IMR-90 (cell line): ENCODE measurements around the gene MRPL48. TPM values are rescaled to one million over a fixed set of nuclear protein-coding genes. Genes with fewer than 3 reads are reported as not detected.

Experiments
- ATAC-seq: fragments of 200-7000 bp; cut with Tn5 transposase; 2 replicates; pipeline ENCODE4 v1.9.1; 2020; ENCODE audit warnings: low read depth, mild to moderate bottlenecking, moderate library complexity
- BruUV-seq: library from RNA; stranded (reverse); fragments of 400-500 nt; replicated peaks from 2 replicates; lab custom pipeline; 2021; lab: Mats Ljungman, UMichigan
- CTCF ChIA-PET: fragments of 300-600 bp; formaldehyde crosslinking; extraction: SDS; loops from one replicate; lab custom pipeline; 2021; ENCODE audit warnings: antibody characterized with exemption; lab: Yijun Ruan, JAX
- POLR2A ChIA-PET: fragments of 300-600 bp; sonication (Branson Sonifier 250); formaldehyde crosslinking; loops from one replicate; lab custom pipeline; 2022; ENCODE audit warnings: antibody characterized with exemption; ENCODE audit not compliant: unreplicated experiment; lab: Charles Lee
- DNase-seq: peaks from one replicate; pipeline ENCODE4 v3.0.0; 2013
- H2AFZ ChIP-seq: replicated peaks from 2 replicates; pipeline ENCODE3; 2013; ENCODE audit warnings: low read length, mild to moderate bottlenecking; ENCODE audit not compliant: poor library complexity
- H2AK5ac ChIP-seq: 2 replicates; pipeline ENCODE4 v1.6.1; 2013; ENCODE audit warnings: low read depth, low read length, inconsistent platforms
- H2AK9ac ChIP-seq: replicated peaks from 2 replicates; pipeline ENCODE3; 2013; ENCODE audit warnings: mild to moderate bottlenecking, low read depth, low read length, moderate library complexity; ENCODE audit not compliant: poor library complexity
- H2BK120ac ChIP-seq: 2 replicates; pipeline ENCODE4 v1.6.1; 2013; ENCODE audit warnings: low read depth, low read length, inconsistent platforms
- H2BK15ac ChIP-seq: 3 replicates; pipeline ENCODE4 v1.6.1; 2013; ENCODE audit warnings: low read depth, low read length, inconsistent platforms
- H2BK20ac ChIP-seq: 2 replicates; pipeline ENCODE4 v1.6.1; 2013; ENCODE audit warnings: low read depth, mild to moderate bottlenecking, inconsistent platforms, low read length, moderate library complexity
- H2BK5ac ChIP-seq: 2 replicates; pipeline ENCODE4 v1.6.1; 2013; ENCODE audit warnings: mild to moderate bottlenecking, low read depth, low read length, inconsistent platforms; ENCODE audit not compliant: poor library complexity, severe bottlenecking
- H3K14ac ChIP-seq: replicated peaks from 2 replicates; pipeline ENCODE4 v1.6.1; 2013; ENCODE audit warnings: low read depth, low read length, inconsistent platforms
- H3K18ac ChIP-seq: 2 replicates; pipeline ENCODE4 v1.6.1; 2013; ENCODE audit warnings: low read depth, low read length, control low read depth
- H3K23ac ChIP-seq: 2 replicates; pipeline ENCODE4 v1.6.1; 2013; ENCODE audit warnings: low read depth, low read length, inconsistent platforms
- H3K27ac ChIP-seq: 2 replicates; pipeline ENCODE4 v1.5.1; 2013; ENCODE audit warnings: mild to moderate bottlenecking, control low read depth, low read length; ENCODE audit not compliant: insufficient read depth
- H3K27me3 ChIP-seq: 2 replicates; pipeline ENCODE4 v1.6.1; 2013; ENCODE audit warnings: low read length; ENCODE audit not compliant: control insufficient read depth, insufficient read depth
- H3K36me3 ChIP-seq: 2 replicates; pipeline ENCODE4 v1.6.1; 2013; ENCODE audit warnings: low read length, mixed read lengths; ENCODE audit not compliant: control insufficient read depth, insufficient read depth
- H3K4ac ChIP-seq: 2 replicates; pipeline ENCODE4 v1.6.1; 2013; ENCODE audit warnings: low read depth, low read length, inconsistent platforms
- H3K4me1 ChIP-seq: 2 replicates; pipeline ENCODE4 v1.6.1; 2013; ENCODE audit warnings: low read length, mixed read lengths; ENCODE audit not compliant: control insufficient read depth, insufficient read depth
- H3K4me2 ChIP-seq: 2 replicates; pipeline ENCODE4 v1.6.1; 2013; ENCODE audit warnings: low read depth, mild to moderate bottlenecking, control low read depth, low read length, moderate library complexity
- H3K4me3 ChIP-seq: 2 replicates; pipeline ENCODE4 v1.5.1; 2013; ENCODE audit warnings: low read depth, mild to moderate bottlenecking, control low read depth, low read length, moderate library complexity; ENCODE audit not compliant: insufficient read depth
- H3K56ac ChIP-seq: 2 replicates; pipeline ENCODE4 v1.6.1; 2013; ENCODE audit warnings: low read length, inconsistent platforms; ENCODE audit not compliant: insufficient read depth; ENCODE audit errors: extremely low read depth
- H3K79me1 ChIP-seq, 2 experiments: 2 replicates each; pipeline ENCODE4 v1.6.1; 2013; ENCODE audit warnings: low read length in 2 of 2, inconsistent platforms in 1 of 2, low read depth in 1 of 2
- H3K9ac ChIP-seq: 2 replicates; pipeline ENCODE4 v1.6.1; 2013; ENCODE audit warnings: low read depth, low read length, control low read depth
- H3K9me1 ChIP-seq: 2 replicates; pipeline ENCODE4 v1.6.1; 2013; ENCODE audit warnings: low read length, inconsistent platforms; ENCODE audit not compliant: insufficient read depth
- H3K9me3 ChIP-seq: 2 replicates; pipeline ENCODE4 v1.6.1; 2013; ENCODE audit warnings: low read length; ENCODE audit not compliant: control insufficient read depth, insufficient read depth
- H4K20me1 ChIP-seq: 2 replicates; pipeline ENCODE4 v1.6.1; 2013; ENCODE audit warnings: low read length, inconsistent platforms; ENCODE audit not compliant: insufficient read depth
- H4K5ac ChIP-seq: 2 replicates; pipeline ENCODE4 v1.6.1; 2013; ENCODE audit warnings: mild to moderate bottlenecking, low read depth, low read length, control low read depth
- H4K8ac ChIP-seq, 2 experiments: 2 replicates each; pipeline ENCODE4 v1.6.1; 2013; ENCODE audit warnings: low read depth in 2 of 2, low read length in 2 of 2, control low read depth in 1 of 2, inconsistent platforms in 1 of 2
- H4K91ac ChIP-seq: 2 replicates; pipeline ENCODE4 v1.6.1; 2013; ENCODE audit warnings: low read depth, low read length, inconsistent platforms; ENCODE audit not compliant: insufficient read depth
- CEBPB ChIP-seq: IDR thresholded peaks from 2 replicates; pipeline ENCODE4 v1.6.1; 2012; ENCODE audit warnings: low read depth, low read length, improper control_type of control experiment
- MXI1 ChIP-seq: IDR thresholded peaks from 2 replicates; pipeline ENCODE4 v1.6.1; 2012; ENCODE audit warnings: low read depth, mild to moderate bottlenecking, low read length, moderate library complexity, borderline replicate concordance
- WGBS, 2 experiments: methylation state at CpG; one replicate each; pipeline versions ENCODE4 v1.1.5 to v1.1.7; 2013; ENCODE audit warnings: missing lambda C conversion rate in 2 of 2; ENCODE audit not compliant: insufficient read length in 1 of 2; ENCODE audit errors: extremely low coverage in 2 of 2; 5-methylcytosine and 5-hydroxymethylcytosine counted together
- dilution Hi-C: fragments of 300-500 bp; cut with HindIII; formaldehyde crosslinking; loops from one replicate; pipeline ENCODE4 v1.14.3; 2018; ENCODE audit warnings: low sequenced_read_pairs; ENCODE audit not compliant: unreplicated experiment
- in situ Hi-C: fragments of 300-500 bp; cut with MboI; formaldehyde crosslinking; loops from 3 replicates; pipeline ENCODE4 v1.14.3; 2019; ENCODE audit warnings: low sequenced_read_pairs, inconsistent platforms, mixed read lengths
- intact Hi-C: fragments of 100-400 bp; cut with micrococcal nuclease; formaldehyde crosslinking; loops from 2 replicates; pipeline ENCODE4 v1.10.0; 2022
- polyA plus RNA-seq, 3 experiments: library from polyadenylated mRNA; depleted of rRNA; stranded (reverse); fragments of >200 nt; gene quantifications; 2 replicates each; pipeline ENCODE4 v1.2.3, GENCODE V29; 2012; ENCODE audit warnings: low replicate concordance in 1 of 3
- total RNA-seq: library from RNA; depleted of rRNA; stranded (reverse); fragments of >200 nt; gene quantifications from 2 replicates; pipeline ENCODE4 v1.2.3, GENCODE V29; 2012

Gene MRPL48
- total and polyA plus RNA-seq, 2 of the 4 experiments (the other 2 are of a cell fraction), result 24.0 to 29.4 TPM

DNA sequence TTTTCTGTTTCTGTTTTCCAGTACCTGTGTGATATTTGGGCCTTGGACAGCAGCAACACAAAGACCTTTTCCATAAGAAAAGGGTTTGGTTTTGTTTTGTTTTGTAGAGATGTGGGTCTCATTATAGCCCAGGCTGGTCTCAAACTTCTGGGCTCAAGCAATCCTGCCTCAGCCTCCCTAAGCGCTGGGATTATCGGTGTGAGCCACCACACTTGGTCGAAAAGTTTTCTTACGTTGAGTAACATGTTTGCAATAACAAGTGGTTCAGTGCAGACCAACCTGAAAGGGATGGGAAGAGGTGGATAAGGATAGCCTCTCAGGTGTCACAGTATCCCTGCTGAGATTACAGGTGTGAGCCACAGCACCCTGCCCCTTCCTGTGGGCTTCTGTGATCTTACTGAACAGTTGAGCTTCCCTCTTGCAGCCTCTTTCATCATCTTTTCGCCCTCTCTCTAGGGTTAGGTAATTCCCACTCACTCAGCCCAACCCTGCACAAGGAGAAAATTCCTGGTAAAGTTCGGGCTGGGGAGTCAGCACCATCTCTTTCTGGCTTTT, 3.5 kb upstream of the MRPL48 start:
- peaks cover 2% of the 10 kb centered on the region; the same call in 1 of the 2 replicates for H3K4me1 ChIP-seq
- TF ChIP-seq MXI1 (no peak), CEBPB (peak; percentile 64)
- H3K36me3 ChIP-seq, result no peaks in the 10 kb centered on the region
- no peak overlapping the region for H4K91ac ChIP-seq
- no peaks in the 10 kb centered on the region for H4K20me1 ChIP-seq
- H3K4ac ChIP-seq, result peak overlapping the region; percentile 35; the same call in 1 of the 2 replicates
- peak overlapping the region; percentile 63 for H2AK9ac ChIP-seq
- no peak overlapping the region for H3K27ac ChIP-seq
- H4K8ac ChIP-seq, result peak overlapping the region in 1 of 2 experiments; percentile 51; a peak in 1 of 4 replicates
- H2BK20ac ChIP-seq, result peak overlapping the region; percentile 70; the same call in 1 of the 2 replicates
- no peak overlapping the region for H3K9ac ChIP-seq
- dilution Hi-C loops, result no loop called here
- H3K27me3 ChIP-seq, result no peaks in the 10 kb centered on the region
- no peak overlapping the region for H3K14ac ChIP-seq
- no peak overlapping the region for H3K4me2 ChIP-seq
- DNase-seq (peak; percentile 38), ATAC-seq (no peak)
- H3K4me3 ChIP-seq, result no peak overlapping the region
- H3K56ac ChIP-seq, result no peak overlapping the region
- POLR2A ChIA-PET, result no interaction called here
- H3K23ac ChIP-seq, result no peak overlapping the region
- H3K79me1 ChIP-seq, result peaks cover 0 to 20% of the 10 kb centered on the region in 2 experiments; a peak in 2 of 4 replicates
- no peak overlapping the region for H2AK5ac ChIP-seq
- no peaks in the 10 kb centered on the region for H3K9me3 ChIP-seq
- H4K5ac ChIP-seq, result no peak overlapping the region
- no TSS peak for BruUV-seq
- H3K18ac ChIP-seq, result no peak overlapping the region
- in situ Hi-C loops, result no loop called here
- H2BK15ac ChIP-seq, result no peak overlapping the region
- CTCF ChIA-PET, result interaction anchor here (0.6 kb wide), 1 partner anchor 227 kb away, joined by 5 read pairs; no protein-coding TSS in a partner anchor
- WGBS, 2 experiments, result no CpG with 5 or more reads among the region's 6 CpGs
- intact Hi-C loops, result no loop called here
- H2BK5ac ChIP-seq, result no peak overlapping the region
- no peaks in the 10 kb centered on the region for H3K9me1 ChIP-seq
- H2AFZ ChIP-seq, result peak overlapping the region; percentile 56
- no peak overlapping the region; the same call in 1 of the 2 replicates for H2BK120ac ChIP-seq
